Colonic mucosa (tissue), 4 donors: Measurements from ENCODE around the gene EFTUD2. TPM values are rescaled to one million over a fixed set of nuclear protein-coding genes. Genes with fewer than 3 reads are reported as not detected.

Experiments
- DNase-seq: peaks from one replicate; pipeline ENCODE4 v3.0.0-alpha.2; 2020
- H3K27ac ChIP-seq: fragments of 200-600 bp; one replicate; pipeline ENCODE4 v1.8.0; 2021
- H3K27me3 ChIP-seq: fragments of 200-600 bp; one replicate; pipeline ENCODE4 v1.8.0; 2021
- H3K36me3 ChIP-seq: fragments of 200-600 bp; one replicate; pipeline ENCODE4 v1.8.0; 2021
- H3K4me1 ChIP-seq: fragments of 200-600 bp; one replicate; pipeline ENCODE4 v1.8.0; 2021; ENCODE audit warnings: mild to moderate bottlenecking
- H3K4me3 ChIP-seq: fragments of 200-600 bp; one replicate; pipeline ENCODE4 v1.8.0; 2021
- H3K9ac ChIP-seq, 2 donors: one replicate each; pipeline ENCODE4 v1.7.0; 2013; ENCODE audit warnings: control low read depth in 2 of 2, low read depth in 2 of 2, low read length in 2 of 2
- H3K9me3 ChIP-seq: fragments of 200-600 bp; one replicate; pipeline ENCODE4 v1.8.0; 2021
- intact Hi-C: fragments of 100-400 bp; cut with DNase I; formaldehyde crosslinking; loops from one replicate; pipeline ENCODE4 v1.14.1; 2022
- total RNA-seq, 2 donors: library from RNA; stranded (reverse); fragmentation: NEBNext Ultra II Directional in 1 of 2; extraction: Animal tissue kit (Norgen Biotek cat#: 25700) in 1 of 2; gene quantifications; one replicate each; pipeline ENCODE4 v1.2.1, GENCODE V29; 2021
- TF ChIP-seq, protein P1 (sequence below): fragments of 200-600 bp; IDR thresholded peaks from one replicate; pipeline ENCODE4 v1.8.0; 2022; ENCODE audit warnings: antibody characterized with exemption, mild to moderate bottlenecking
- donor health status: healthy.
- donor health status: DM: no; HTN: no; CAD: no.
- donor health status: DM: no; HTN: no; CAD: no.

Gene EFTUD2
- total RNA-seq, 2 donors from 2014 or later, result 74.8 to 109 TPM

DNA sequence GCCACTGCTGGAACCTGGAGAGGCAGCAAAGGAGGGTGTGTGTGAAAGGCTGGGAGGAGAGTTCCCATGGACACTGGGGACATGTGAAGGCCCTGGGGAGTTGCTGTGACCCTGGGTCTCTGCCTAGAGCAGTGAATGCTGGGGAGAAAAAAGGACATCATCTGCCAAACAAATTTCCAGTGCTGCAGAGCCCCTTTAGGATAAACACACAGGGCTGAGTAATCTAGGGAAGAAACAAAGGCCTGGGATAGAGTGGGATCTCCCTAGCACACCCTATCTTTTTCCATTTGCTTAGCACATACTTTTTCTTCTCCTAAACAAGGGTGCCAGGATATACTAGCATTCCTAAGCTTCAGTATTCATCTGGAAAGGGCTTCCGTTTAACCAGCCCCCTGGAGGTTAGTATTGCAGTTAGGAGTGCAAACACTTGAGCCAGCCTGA is 54.8 kb downstream of the EFTUD2 start:
- intact Hi-C loops, result no loop called here
- H3K27ac ChIP-seq, result no peak overlapping the region
- TF ChIP-seq, protein P1, sequence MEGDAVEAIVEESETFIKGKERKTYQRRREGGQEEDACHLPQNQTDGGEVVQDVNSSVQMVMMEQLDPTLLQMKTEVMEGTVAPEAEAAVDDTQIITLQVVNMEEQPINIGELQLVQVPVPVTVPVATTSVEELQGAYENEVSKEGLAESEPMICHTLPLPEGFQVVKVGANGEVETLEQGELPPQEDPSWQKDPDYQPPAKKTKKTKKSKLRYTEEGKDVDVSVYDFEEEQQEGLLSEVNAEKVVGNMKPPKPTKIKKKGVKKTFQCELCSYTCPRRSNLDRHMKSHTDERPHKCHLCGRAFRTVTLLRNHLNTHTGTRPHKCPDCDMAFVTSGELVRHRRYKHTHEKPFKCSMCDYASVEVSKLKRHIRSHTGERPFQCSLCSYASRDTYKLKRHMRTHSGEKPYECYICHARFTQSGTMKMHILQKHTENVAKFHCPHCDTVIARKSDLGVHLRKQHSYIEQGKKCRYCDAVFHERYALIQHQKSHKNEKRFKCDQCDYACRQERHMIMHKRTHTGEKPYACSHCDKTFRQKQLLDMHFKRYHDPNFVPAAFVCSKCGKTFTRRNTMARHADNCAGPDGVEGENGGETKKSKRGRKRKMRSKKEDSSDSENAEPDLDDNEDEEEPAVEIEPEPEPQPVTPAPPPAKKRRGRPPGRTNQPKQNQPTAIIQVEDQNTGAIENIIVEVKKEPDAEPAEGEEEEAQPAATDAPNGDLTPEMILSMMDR, result no peak
- H3K27me3 ChIP-seq, result no peaks in the 10 kb centered on the region
- no peak overlapping the region for H3K4me3 ChIP-seq
- DNase-seq, result no peak
- no peaks in the 10 kb centered on the region for H3K9me3 ChIP-seq
- H3K36me3 ChIP-seq, result no peaks in the 10 kb centered on the region
- no peak overlapping the region for H3K9ac ChIP-seq
- no peaks in the 10 kb centered on the region for H3K4me1 ChIP-seq

- Histone ChIP-seq H3K9ac (no peak overlapping the region), H3K36me3 (no peaks in the 10 kb centered on the region), H3K4me3 (no peak overlapping the region), H3K27ac (no peak overlapping the region), H3K27me3 (no peaks in the 10 kb centered on the region), H3K9me3 (no peaks in the 10 kb centered on the region), H3K4me1 (no peaks in the 10 kb centered on the region)
- TF ChIP-seq, protein P1, result no peak
- intact Hi-C loops, result no loop called here
- DNase-seq, result no peak
Measured at GRCh38 chr17:44842748-44843147, 56.5 kb downstream of the EFTUD2 start.

DNA sequence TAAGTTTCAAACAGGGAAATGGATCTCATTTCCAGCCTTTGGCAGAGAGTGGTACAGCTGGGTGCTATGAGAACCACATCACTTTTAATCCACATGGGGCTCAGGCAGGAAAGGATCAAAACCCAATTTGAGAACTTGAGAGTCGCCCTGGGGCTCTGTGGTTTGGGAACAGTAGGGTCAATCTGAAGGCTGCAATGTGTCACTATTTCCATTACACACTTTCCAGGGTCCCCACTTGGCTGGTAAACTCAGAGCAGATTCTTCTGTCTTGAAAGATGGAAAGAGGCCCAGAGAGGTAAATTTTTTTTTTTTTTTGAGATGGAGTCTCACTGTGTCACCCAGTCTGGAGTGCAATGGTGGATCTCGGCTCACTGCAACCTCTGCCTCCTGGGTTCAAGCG is 58.3 kb downstream of the EFTUD2 start:
- Histone ChIP-seq H3K27ac (no peak overlapping the region), H3K9ac (no peak overlapping the region), H3K9me3 (no peaks in the 10 kb centered on the region), H3K27me3 (no peaks in the 10 kb centered on the region), H3K4me3 (no peak overlapping the region), H3K36me3 (no peaks in the 10 kb centered on the region), H3K4me1 (no peaks in the 10 kb centered on the region)
- no peak for DNase-seq
- intact Hi-C loops, result no loop called here
- TF ChIP-seq, protein P1, result no peak

GRCh38 chr17:44840274-44840673 is 59.0 kb downstream of the EFTUD2 start:
- Histone ChIP-seq H3K27ac (no peak overlapping the region), H3K4me1 (no peaks in the 10 kb centered on the region), H3K36me3 (no peaks in the 10 kb centered on the region), H3K9me3 (no peaks in the 10 kb centered on the region), H3K27me3 (no peaks in the 10 kb centered on the region), H3K9ac (no peak overlapping the region), H3K4me3 (no peak overlapping the region)
- no peak for DNase-seq
- intact Hi-C loops, result no loop called here
- TF ChIP-seq, protein P1, result no peak

DNA sequence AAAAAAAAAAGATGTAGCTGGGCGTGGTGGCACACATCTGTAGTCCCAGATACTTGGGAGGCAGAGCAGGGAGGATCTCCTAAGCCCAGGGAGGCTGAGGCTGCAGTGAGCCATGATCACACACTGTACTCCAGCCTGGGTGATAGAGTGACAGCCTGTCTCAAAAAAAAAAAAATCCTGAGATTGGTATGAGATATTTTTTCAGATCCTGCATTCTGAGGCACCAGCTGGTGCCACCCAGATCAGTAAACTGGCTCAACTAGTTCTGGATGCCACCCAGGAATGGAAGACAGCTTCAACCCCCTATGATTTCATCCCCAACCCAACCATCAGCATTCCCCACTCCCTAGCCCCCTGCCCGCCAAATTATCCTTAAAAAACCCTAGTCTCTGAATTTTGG is 62.0 kb downstream of the EFTUD2 start:
- Histone ChIP-seq H3K27me3 (peaks cover 5% of the 10 kb centered on the region), H3K9me3 (no peaks in the 10 kb centered on the region), H3K4me3 (no peak overlapping the region), H3K9ac (no peak overlapping the region), H3K4me1 (no peaks in the 10 kb centered on the region), H3K27ac (no peak overlapping the region), H3K36me3 (no peaks in the 10 kb centered on the region)
- intact Hi-C loops, result no loop called here
- DNase-seq, result no peak
- TF ChIP-seq, protein P1, result no peak

DNA sequence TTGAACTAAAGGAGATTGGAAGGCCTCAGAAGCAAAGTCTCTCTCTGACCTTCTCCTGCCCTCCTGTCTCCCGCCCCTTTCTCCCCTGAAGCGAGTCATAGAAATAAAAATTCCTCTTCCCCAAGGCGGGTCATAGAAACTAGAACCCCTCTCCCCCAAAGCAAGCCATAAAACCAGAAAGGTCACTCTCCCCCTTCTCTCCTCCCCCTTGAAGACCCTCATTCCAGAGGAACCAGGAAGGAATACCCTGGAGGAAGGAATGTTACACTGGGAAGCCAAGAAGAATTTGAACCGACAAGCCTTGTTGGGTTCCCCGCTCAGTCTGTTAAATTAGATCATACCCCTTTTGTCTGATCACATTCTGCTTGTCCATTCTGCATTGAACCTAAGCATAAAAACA is 66.4 kb downstream of the EFTUD2 start:
- H3K36me3 ChIP-seq, result no peaks in the 10 kb centered on the region
- H3K9ac ChIP-seq, result no peak overlapping the region
- intact Hi-C loops, result no loop called here
- no peaks in the 10 kb centered on the region for H3K9me3 ChIP-seq
- H3K27me3 ChIP-seq, result peaks cover 40% of the 10 kb centered on the region
- no peak for DNase-seq
- H3K4me1 ChIP-seq, result peaks cover 5% of the 10 kb centered on the region
- TF ChIP-seq, protein P1, result no peak
- no peak overlapping the region for H3K27ac ChIP-seq
- H3K4me3 ChIP-seq, result no peak overlapping the region
